K562 (cell line): ENCODE measurements around the gene SMCP.

Experiments used
- BRF1 ChIP-seq: IDR thresholded peaks from 3 replicates; pipeline ENCODE4 v1.6.1; 2011; ENCODE audit warnings: borderline replicate concordance, mild to moderate bottlenecking; ENCODE audit not compliant: insufficient read length; ENCODE audit errors: extremely low read depth
- EZH2 ChIP-seq: IDR thresholded peaks from 2 replicates; pipeline ENCODE4 v1.6.1; 2012; ENCODE audit warnings: low read depth, mild to moderate bottlenecking, inconsistent platforms, low read length, borderline replicate concordance
- KLF16 ChIP-seq: IDR thresholded peaks from 2 replicates; pipeline ENCODE4 v1.6.1; 2016; ENCODE audit warnings: antibody characterized with exemption
- POLR2A ChIP-seq: fragments of 450-650 bp; conservative IDR thresholded peaks from 2 replicates; pipeline ENCODE4 v1.6.1; 2016
- ZNF134 ChIP-seq: fragments of 250-450 bp; sonication (Bioruptor Pico); conservative IDR thresholded peaks from 2 replicates; pipeline ENCODE4 v1.4.0; 2020
- TF ChIP-seq, protein P1 (sequence below): fragments of 250-450 bp; sonication (Bioruptor Pico); IDR thresholded peaks from 2 replicates; pipeline ENCODE4 v1.4.0; 2020; ENCODE audit warnings: borderline replicate concordance

DNA sequence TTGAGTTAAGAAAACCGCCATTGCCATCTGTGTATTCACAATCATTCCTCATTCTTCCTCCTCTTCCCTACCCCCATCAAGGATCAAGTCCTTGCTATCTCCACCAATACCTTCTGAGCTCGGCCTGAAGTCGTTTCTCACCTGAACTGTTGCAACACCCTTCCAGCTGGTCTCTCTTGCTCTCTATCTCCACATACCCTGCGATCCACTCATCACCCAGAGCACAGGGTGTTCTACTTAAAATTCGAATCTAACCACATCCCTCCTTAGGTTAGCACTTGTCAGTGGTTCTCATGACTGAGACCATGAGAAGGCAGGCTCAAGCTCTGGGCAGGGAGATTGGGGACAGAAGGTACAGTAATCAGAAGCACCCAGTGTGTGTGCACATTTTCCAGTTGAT lies 34.8 kb downstream of the SMCP start:
- no peak for TF ChIP-seq BRF1
- no peak for TF ChIP-seq POLR2A
- TF ChIP-seq EZH2 = no peak
- TF ChIP-seq, protein P1, sequence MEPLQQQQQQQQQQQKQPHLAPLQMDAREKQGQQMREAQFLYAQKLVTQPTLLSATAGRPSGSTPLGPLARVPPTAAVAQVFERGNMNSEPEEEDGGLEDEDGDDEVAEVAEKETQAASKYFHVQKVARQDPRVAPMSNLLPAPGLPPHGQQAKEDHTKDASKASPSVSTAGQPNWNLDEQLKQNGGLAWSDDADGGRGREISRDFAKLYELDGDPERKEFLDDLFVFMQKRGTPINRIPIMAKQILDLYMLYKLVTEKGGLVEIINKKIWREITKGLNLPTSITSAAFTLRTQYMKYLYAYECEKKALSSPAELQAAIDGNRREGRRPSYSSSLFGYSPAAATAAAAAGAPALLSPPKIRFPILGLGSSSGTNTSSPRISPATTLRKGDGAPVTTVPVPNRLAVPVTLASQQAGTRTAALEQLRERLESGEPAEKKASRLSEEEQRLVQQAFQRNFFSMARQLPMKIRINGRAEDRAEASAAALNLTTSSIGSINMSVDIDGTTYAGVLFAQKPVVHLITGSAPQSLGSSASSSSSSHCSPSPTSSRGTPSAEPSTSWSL (CRISPR knock-in tag) = no peak
- TF ChIP-seq KLF16 = no peak
- TF ChIP-seq ZNF134 (CRISPR knock-in tag) = no peak
